ENCODE measurements around the gene CACNA1F.

CACNA1F gene

DNA sequence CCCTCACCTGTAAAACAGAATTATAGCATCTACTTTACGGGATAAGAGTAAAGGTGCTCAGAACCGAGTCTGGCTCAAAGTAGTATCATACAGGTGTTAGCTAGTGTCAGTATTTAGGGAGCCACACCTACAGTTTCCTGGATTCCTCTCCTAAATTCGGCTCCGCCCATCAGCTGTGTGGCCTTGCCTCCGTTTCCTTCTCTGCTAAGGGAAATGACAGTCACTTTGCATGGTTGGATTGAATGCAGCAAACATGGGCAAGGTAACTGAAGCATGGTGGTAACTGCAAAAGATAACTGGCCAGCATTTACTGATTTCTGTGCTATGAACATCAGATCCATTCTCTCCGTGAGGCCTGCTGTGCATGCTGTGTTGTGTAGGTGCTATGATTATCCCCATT lies 39.3 kb upstream of the CACNA1F start:
- Histone ChIP-seq H3K4me2 (ENCODE audit: low read depth, low read length, poor library complexity, severe bottlenecking) (peak overlapping the region; percentile 55), H3K79me2 (ENCODE audit: insufficient read depth, low read length) (0 out of 2 replicates have a peak, but pooled peaks cover 3% of the 10 kb centered on the region), H3K4me3 (ENCODE audit: insufficient read depth, low read length, poor library complexity, severe bottlenecking) (no peak overlapping the region), H3K9ac (ENCODE audit: low read length) (no peak overlapping the region), H3K9me2 (replicated peaks; ENCODE audit: insufficient read depth, low read length) (no peaks in the 10 kb centered on the region), H4K20me1 (ENCODE audit: low read depth, low read length) (no peaks in the 10 kb centered on the region), H3K9me3 (ENCODE audit: insufficient read depth, low read length) (no peaks in the 10 kb centered on the region), H3K27ac (ENCODE audit: low read depth, low read length) (no peak overlapping the region), H2AFZ (ENCODE audit: low read depth, low read length, severe bottlenecking) (no peak overlapping the region), H3K36me3 (ENCODE audit: low read length) (no peaks in the 10 kb centered on the region), H3F3A (ENCODE audit: insufficient read depth) (peaks cover 3% of the 10 kb centered on the region; the same call in 1 of the 2 replicates), H3K27me3 (ENCODE audit: low read length) (no peaks in the 10 kb centered on the region)
- TF ChIP-seq, protein P1, sequence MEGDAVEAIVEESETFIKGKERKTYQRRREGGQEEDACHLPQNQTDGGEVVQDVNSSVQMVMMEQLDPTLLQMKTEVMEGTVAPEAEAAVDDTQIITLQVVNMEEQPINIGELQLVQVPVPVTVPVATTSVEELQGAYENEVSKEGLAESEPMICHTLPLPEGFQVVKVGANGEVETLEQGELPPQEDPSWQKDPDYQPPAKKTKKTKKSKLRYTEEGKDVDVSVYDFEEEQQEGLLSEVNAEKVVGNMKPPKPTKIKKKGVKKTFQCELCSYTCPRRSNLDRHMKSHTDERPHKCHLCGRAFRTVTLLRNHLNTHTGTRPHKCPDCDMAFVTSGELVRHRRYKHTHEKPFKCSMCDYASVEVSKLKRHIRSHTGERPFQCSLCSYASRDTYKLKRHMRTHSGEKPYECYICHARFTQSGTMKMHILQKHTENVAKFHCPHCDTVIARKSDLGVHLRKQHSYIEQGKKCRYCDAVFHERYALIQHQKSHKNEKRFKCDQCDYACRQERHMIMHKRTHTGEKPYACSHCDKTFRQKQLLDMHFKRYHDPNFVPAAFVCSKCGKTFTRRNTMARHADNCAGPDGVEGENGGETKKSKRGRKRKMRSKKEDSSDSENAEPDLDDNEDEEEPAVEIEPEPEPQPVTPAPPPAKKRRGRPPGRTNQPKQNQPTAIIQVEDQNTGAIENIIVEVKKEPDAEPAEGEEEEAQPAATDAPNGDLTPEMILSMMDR (IDR thresholded peaks at IDR 0.05; ENCODE audit: insufficient read depth, low read length, poor library complexity, severe bottlenecking) = no peak
- TF ChIP-seq EZH2phosphoT487 (conservative IDR thresholded peaks at IDR 0.05; ENCODE audit: low read length) = no peak

- Histone ChIP-seq H4K20me1 (ENCODE audit: low read depth, low read length) (no peaks in the 10 kb centered on the region), H3K27ac (ENCODE audit: low read depth, low read length) (no peak overlapping the region), H3K36me3 (ENCODE audit: low read length) (no peaks in the 10 kb centered on the region), H2AFZ (ENCODE audit: low read depth, low read length, severe bottlenecking) (no peak overlapping the region), H3K4me3 (ENCODE audit: insufficient read depth, low read length, poor library complexity, severe bottlenecking) (peak overlapping the region; percentile 74), H3K79me2 (ENCODE audit: insufficient read depth, low read length) (0 out of 2 replicates have a peak, but pooled peaks cover 3% of the 10 kb centered on the region), H3K9me3 (ENCODE audit: insufficient read depth, low read length) (no peaks in the 10 kb centered on the region), H3F3A (ENCODE audit: insufficient read depth) (peaks cover 3% of the 10 kb centered on the region; the same call in 1 of the 2 replicates), H3K9ac (ENCODE audit: low read length) (0 out of 2 replicates have a peak overlapping the region, but pooled peaks have one; percentile 72), H3K9me2 (replicated peaks; ENCODE audit: insufficient read depth, low read length) (no peaks in the 10 kb centered on the region), H3K4me2 (ENCODE audit: low read depth, low read length, poor library complexity, severe bottlenecking) (peak overlapping the region; percentile 55), H3K27me3 (ENCODE audit: low read length) (no peaks in the 10 kb centered on the region)
- TF ChIP-seq, protein P1 (IDR thresholded peaks at IDR 0.05; ENCODE audit: insufficient read depth, low read length, poor library complexity, severe bottlenecking) = no peak
- no peak for TF ChIP-seq EZH2phosphoT487 (conservative IDR thresholded peaks at IDR 0.05; ENCODE audit: low read length)
These were observed 38.2 kb upstream of the CACNA1F start for GRCh38 chrX:49271341-49271740.

DNA sequence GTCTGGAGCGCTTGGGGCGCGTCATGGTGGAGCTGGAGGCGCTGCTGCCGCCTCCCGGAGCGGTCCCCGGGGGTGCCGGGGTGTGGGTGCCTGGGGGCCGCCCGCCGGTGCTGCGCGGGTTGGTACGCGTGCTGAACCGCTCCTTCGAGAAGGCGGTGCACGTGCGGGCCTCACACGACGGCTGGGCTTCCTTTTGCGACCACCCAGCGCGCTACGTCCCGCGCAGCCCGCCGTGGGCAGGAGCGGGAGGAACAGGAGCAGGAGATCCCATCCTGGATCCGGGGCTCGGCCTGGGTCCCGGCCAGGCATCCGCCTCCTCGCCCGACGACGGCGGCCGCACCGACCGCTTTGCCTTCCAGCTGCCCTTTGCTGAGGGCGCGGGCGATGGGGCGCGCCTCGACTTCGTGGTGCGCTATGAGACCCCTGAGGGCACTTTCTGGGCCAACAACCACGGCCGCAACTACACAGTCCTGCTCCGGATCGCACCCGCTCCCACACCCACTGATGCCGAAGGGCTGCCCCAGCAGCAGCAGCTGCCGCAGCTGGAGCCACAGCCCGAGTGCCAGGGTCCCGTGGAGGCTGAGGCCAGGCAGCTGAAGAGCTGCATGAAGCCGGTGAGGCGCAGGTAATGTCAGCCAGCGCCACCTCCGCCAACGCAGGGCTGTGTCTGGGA lies 37.2 kb upstream of the CACNA1F start:
- Histone ChIP-seq H3K27me3 (ENCODE audit: low read length) (no peaks in the 10 kb centered on the region), H3K4me2 (ENCODE audit: low read depth, low read length, poor library complexity, severe bottlenecking) (peak overlapping the region; percentile 55), H3K79me2 (ENCODE audit: insufficient read depth, low read length) (0 out of 2 replicates have a peak, but pooled peaks cover 3% of the 10 kb centered on the region), H4K20me1 (ENCODE audit: low read depth, low read length) (no peaks in the 10 kb centered on the region), H3F3A (ENCODE audit: insufficient read depth) (peaks cover 3% of the 10 kb centered on the region; the same call in 1 of the 2 replicates), H3K36me3 (ENCODE audit: low read length) (no peaks in the 10 kb centered on the region), H3K9me3 (ENCODE audit: insufficient read depth, low read length) (no peaks in the 10 kb centered on the region), H3K4me3 (ENCODE audit: insufficient read depth, low read length, poor library complexity, severe bottlenecking) (peak overlapping the region; percentile 74), H3K9ac (ENCODE audit: low read length) (peak overlapping the region; percentile 72), H2AFZ (ENCODE audit: low read depth, low read length, severe bottlenecking) (no peak overlapping the region), H3K9me2 (replicated peaks; ENCODE audit: insufficient read depth, low read length) (no peaks in the 10 kb centered on the region), H3K27ac (ENCODE audit: low read depth, low read length) (peak overlapping the region; percentile 81; the same call in 1 of the 2 replicates)
- TF ChIP-seq EZH2phosphoT487 (conservative IDR thresholded peaks at IDR 0.05; ENCODE audit: low read length) = no peak
- TF ChIP-seq, protein P1 (IDR thresholded peaks at IDR 0.05; ENCODE audit: insufficient read depth, low read length, poor library complexity, severe bottlenecking) = no peak

Measured in SU-DHL-6 (cell line).